K562 (cell line): Measurements from ENCODE around the gene LSM12. TPM values are rescaled to one million over a fixed set of nuclear protein-coding genes. Genes with fewer than 3 reads are reported as not detected.

Source experiments
- ATAC-seq: fragments of 200-7000 bp; cut with Tn5 transposase; 3 replicates; pipeline ENCODE4 v1.9.1; 2020; ENCODE audit warnings: moderate library complexity
- BruUV-seq: library from RNA; stranded (reverse); fragments of 400-500 nt; replicated peaks from 2 replicates; lab custom pipeline; 2021; lab: Mats Ljungman, UMichigan
- CTCF ChIA-PET: fragments of 300-600 bp; formaldehyde crosslinking; extraction: SDS; loops from one replicate; lab custom pipeline; 2021; ENCODE audit warnings: low intra/inter-chr PET ratio; lab: Yijun Ruan, JAX
- POLR2A ChIA-PET: fragments of 300-600, 350-650 bp; sonication (Branson Sonifier 250); formaldehyde crosslinking; extraction: SDS; loops from one replicate; lab custom pipeline; 2021; ENCODE audit warnings: antibody characterized with exemption, inconsistent platforms; lab: Yijun Ruan, JAX
- DNase-seq, 4 experiments: peaks; one replicate each; pipeline versions ENCODE4 v3.0.0 to v3.0.0-alpha.2; 2011 to 2018; ENCODE audit warnings: low spot score in 3 of 4, mixed read lengths in 3 of 4; ENCODE audit errors: extremely low read depth in 1 of 4
- FAIRE-seq: peaks from 2 replicates; lab custom pipeline; 2011; peaks lifted over from hg19 to GRCh38; lab: Jason Lieb, UNC
- H2AFZ ChIP-seq: 2 replicates; pipeline ENCODE4 v1.6.0; 2011; ENCODE audit warnings: low read depth, low read length, control low read depth, inconsistent platforms
- H3K27ac ChIP-seq: fragments of 200-600 bp; 3 replicates; pipeline ENCODE4 v1.8.0; 2011; ENCODE audit warnings: low read depth, mild to moderate bottlenecking, control low read depth, inconsistent platforms, low read length, moderate library complexity, mixed read lengths; ENCODE audit errors: extremely low read depth
- H3K27me3 ChIP-seq, 2 experiments: fragments of 300-600 bp in 1 of 2; 2 replicates in 1 of 2; 3 replicates in 1 of 2; pipeline versions ENCODE4 v1.6.0 to v1.8.0; 2011; ENCODE audit warnings: inconsistent platforms in 2 of 2, low read length in 2 of 2, mild to moderate bottlenecking in 1 of 2, mixed read lengths in 1 of 2, moderate library complexity in 1 of 2; ENCODE audit not compliant: control insufficient read depth in 2 of 2, insufficient read depth in 2 of 2
- H3K36me3 ChIP-seq: fragments of 300-600 bp; 3 replicates; pipeline ENCODE4 v1.8.0; 2011; ENCODE audit warnings: mild to moderate bottlenecking, low read length, inconsistent platforms; ENCODE audit not compliant: control insufficient read depth, insufficient read depth
- H3K4me1 ChIP-seq, 2 experiments: fragments of 200-600 bp in 1 of 2; replicated peaks in 1 of 2; 2 replicates in 1 of 2; 3 replicates in 1 of 2; pipeline versions ENCODE4 v1.5.1 to v1.8.0; 2011; ENCODE audit warnings: inconsistent platforms in 2 of 2, low read length in 2 of 2, mild to moderate bottlenecking in 1 of 2, mixed read lengths in 1 of 2, moderate library complexity in 1 of 2; ENCODE audit not compliant: control insufficient read depth in 2 of 2, insufficient read depth in 2 of 2
- H3K4me2 ChIP-seq: 2 replicates; pipeline ENCODE4 v1.6.1; 2011; ENCODE audit warnings: low read length, control low read depth, inconsistent platforms, mixed read lengths; ENCODE audit not compliant: insufficient read depth
- H3K4me3 ChIP-seq: fragments of 200-600 bp; sonication (generic), shearing (Covaris generic); 2 replicates; pipeline ENCODE4 v1.5.1; 2016; ENCODE audit warnings: control low read depth, inconsistent platforms
- H3K79me2 ChIP-seq: fragments of 200-600 bp; 3 replicates; pipeline ENCODE4 v1.8.0; 2011; ENCODE audit warnings: low read length, inconsistent platforms; ENCODE audit not compliant: control insufficient read depth, insufficient read depth
- H3K9ac ChIP-seq, 2 experiments: 2 replicates each; pipeline versions ENCODE4 v1.6.0 to v1.6.1; 2011; ENCODE audit warnings: low read depth in 2 of 2, low read length in 2 of 2, control low read depth in 1 of 2, inconsistent platforms in 1 of 2, mild to moderate bottlenecking in 1 of 2, mixed read lengths in 1 of 2; ENCODE audit not compliant: insufficient read depth in 1 of 2
- H3K9me1 ChIP-seq: one replicate; pipeline ENCODE4 v1.6.0; 2011; ENCODE audit warnings: inconsistent platforms, mild to moderate bottlenecking, low read length, moderate library complexity; ENCODE audit not compliant: control insufficient read depth, insufficient read depth
- H3K9me3 ChIP-seq: replicated peaks from 2 replicates; pipeline ENCODE4 v1.5.1; 2011; ENCODE audit warnings: low read depth, low read length, inconsistent platforms; ENCODE audit not compliant: control insufficient read depth, insufficient read depth
- H4K20me1 ChIP-seq: replicated peaks from 2 replicates; pipeline ENCODE4 v1.6.1; 2011; ENCODE audit warnings: low read length, inconsistent platforms, mixed read lengths; ENCODE audit not compliant: control insufficient read depth, insufficient read depth
- CHD2 ChIP-seq: IDR thresholded peaks from 2 replicates; pipeline ENCODE4 v1.6.1; 2011; ENCODE audit warnings: low read depth, low read length
- E2F4 ChIP-seq: sonication (generic); formaldehyde crosslinking; IDR thresholded peaks from 2 replicates; pipeline ENCODE4 v1.8.0; 2022; ENCODE audit warnings: mild to moderate bottlenecking, low read depth, missing genetic modification reagents
- GTF2A2 ChIP-seq: IDR thresholded peaks from 2 replicates; pipeline ENCODE4 v1.6.1; 2016; ENCODE audit warnings: mild to moderate bottlenecking, missing genetic modification characterization, missing compliant biosample characterization
- HDAC1 ChIP-seq, 2 experiments: fragments of 450-650 bp; IDR thresholded peaks; 2 replicates each; pipeline ENCODE4 v1.6.1; 2016 to 2017; ENCODE audit warnings: inconsistent platforms in 1 of 2, mild to moderate bottlenecking in 1 of 2, moderate library complexity in 1 of 2
- MNT ChIP-seq, 2 experiments: fragments of 450-650 bp; conservative IDR thresholded peaks; 2 replicates each; pipeline ENCODE4 v1.6.1; 2017; ENCODE audit warnings: mild to moderate bottlenecking in 2 of 2, moderate library complexity in 2 of 2
- NFIX ChIP-seq: fragments of 250-450 bp; sonication (Bioruptor Pico); IDR thresholded peaks from 2 replicates; pipeline ENCODE4 v1.4.0; 2020; ENCODE audit warnings: low read depth, mild to moderate bottlenecking, moderate library complexity
- NFRKB ChIP-seq: fragments of 450-650 bp; IDR thresholded peaks from 2 replicates; pipeline ENCODE4 v1.6.1; 2016; ENCODE audit warnings: low read depth
- RBM15 ChIP-seq: fragments of 200-400 bp; formaldehyde crosslinking; IDR thresholded peaks from 2 replicates; pipeline ENCODE4 v1.6.1; 2018; ENCODE audit warnings: mild to moderate bottlenecking, low read length, moderate library complexity; ENCODE audit not compliant: insufficient read depth
- SMC3 ChIP-seq: conservative IDR thresholded peaks from 2 replicates; pipeline ENCODE4 v1.6.1; 2011; ENCODE audit warnings: low read depth, low read length, improper control_type of control experiment; ENCODE audit not compliant: insufficient read depth
- SREBF2 ChIP-seq: sonication (generic); formaldehyde crosslinking; IDR thresholded peaks from 2 replicates; pipeline ENCODE4 v1.4.0; 2020; ENCODE audit warnings: mild to moderate bottlenecking, missing genetic modification reagents
- STAG1 ChIP-seq: sonication (generic); formaldehyde crosslinking; IDR thresholded peaks from 2 replicates; pipeline ENCODE4 v1.5.0; 2020; ENCODE audit warnings: missing genetic modification reagents, borderline replicate concordance
- STAT6 ChIP-seq: sonication (generic); formaldehyde crosslinking; IDR thresholded peaks from 2 replicates; pipeline ENCODE4 v1.8.1; 2023; ENCODE audit warnings: mild to moderate bottlenecking, missing genetic modification reagents
- TAF15 ChIP-seq: fragments of 200-400 bp; formaldehyde crosslinking; IDR thresholded peaks from 2 replicates; pipeline ENCODE4 v1.6.1; 2017; ENCODE audit warnings: mild to moderate bottlenecking, low read depth, low read length, moderate library complexity
- WGBS: fragments of 100-300 bp; shearing (Covaris generic); methylation state at CpG from one replicate; pipeline ENCODE4 v1.1.6; 2016; ENCODE audit warnings: low coverage, mixed read lengths; ENCODE audit not compliant: insufficient coverage; ENCODE audit errors: missing lambda C conversion rate; 5-methylcytosine and 5-hydroxymethylcytosine counted together
- in situ Hi-C: fragments of 300-500 bp; cut with MboI; formaldehyde crosslinking; loops from 4 replicates; pipeline ENCODE4 v1.15.0; 2018; ENCODE audit warnings: inconsistent platforms, mixed read lengths
- intact Hi-C: fragments of 100-400 bp; cut with micrococcal nuclease; formaldehyde crosslinking; loops from 2 replicates; pipeline ENCODE4 v1.14.2; 2022
- polyA plus RNA-seq, 8 experiments: library from polyadenylated mRNA; depleted of rRNA in 4 of 8; stranded (reverse) in 5 of 8; unstranded in 3 of 8; fragments of >200 nt; fragmentation: Nextera tagmentation in 2 of 8; fragmentation: Illumina TruSeq in 1 of 8; extraction: Ambion mirVana in 2 of 8; extraction: Trizol in 1 of 8; gene quantifications; 2 replicates each; pipeline versions ENCODE4 v1.2.1 to v1.2.3, GENCODE V29; 2011 to 2014; ENCODE audit warnings: inconsistent platforms in 1 of 8, missing spikeins in 1 of 8
- total RNA-seq, 7 experiments: library from RNA; depleted of rRNA in 6 of 7; stranded (reverse); fragments of >200 nt in 6 of 7; fragmentation: Illumina TruSeq in 2 of 7; extraction: Trizol in 2 of 7; gene quantifications; 2 replicates each; pipeline versions ENCODE4 v1.2.1 to v1.2.3, GENCODE V29; 2011 to 2021; ENCODE audit warnings: low replicate concordance in 1 of 7
- TF ChIP-seq, protein P1 (sequence below), 2 experiments: IDR thresholded peaks; 2 replicates each; pipeline ENCODE4 v1.6.1; 2011; ENCODE audit warnings: borderline replicate concordance in 1 of 2, control low read depth in 1 of 2, low read depth in 1 of 2, low read length in 1 of 2, mild to moderate bottlenecking in 1 of 2, mixed read lengths in 1 of 2, moderate library complexity in 1 of 2; ENCODE audit not compliant: insufficient read depth in 1 of 2, insufficient read length in 1 of 2, poor library complexity in 1 of 2, severe bottlenecking in 1 of 2; ENCODE audit errors: extremely low read depth in 1 of 2
- TF ChIP-seq, protein P2 (sequence below): sonication (generic); formaldehyde crosslinking; IDR thresholded peaks from 2 replicates; pipeline ENCODE4 v1.9.0; 2022; ENCODE audit warnings: mild to moderate bottlenecking, missing genetic modification reagents

The LSM12 gene
- total and polyA plus RNA-seq, 9 of the 15 experiments (the other 6 are each of a cell fraction or from before 2014, with no cell fraction given): 53.0 to 258 (median 89.3) TPM

GRCh38 chr17:43984521-43984920 is 82.0 kb downstream of the LSM12 start:
- ATAC-seq: 0 out of 3 replicates have a peak, but pooled peaks have one; percentile 12
- in situ Hi-C loops (no loop called here), intact Hi-C loops (no loop called here)
- no peak for FAIRE-seq
- DNase-seq: no peak
- peak overlapping the region; percentile 86; the same call in 1 of the 2 replicates for H3K4me2 ChIP-seq
- peaks cover 10% of the 10 kb centered on the region; the same call in 1 of the 2 replicates for H4K20me1 ChIP-seq
- ChIA-PET CTCF (no interaction called here), POLR2A (interaction anchor here (0.6 to 1.2 kb wide), 2 partner anchors 27 to 233 kb away, joined by 3 read pairs; no protein-coding TSS in a partner anchor)
- peak overlapping the region; percentile 96 for H2AFZ ChIP-seq
- no TSS peak for BruUV-seq
- peaks cover 5 to 12% of the 10 kb centered on the region in 2 experiments for H3K4me1 ChIP-seq
- no peaks in the 10 kb centered on the region for H3K79me2 ChIP-seq
- H3K9me1 ChIP-seq: no peaks in the 10 kb centered on the region
- H3K4me3 ChIP-seq: no peak overlapping the region
- H3K9me3 ChIP-seq: no peaks in the 10 kb centered on the region
- H3K9ac ChIP-seq: peak overlapping the region in 1 of 2 experiments; percentile 91; a peak in 1 of 4 replicates
- no peaks in the 10 kb centered on the region for H3K36me3 ChIP-seq
- H3K27ac ChIP-seq: no peak overlapping the region
- H3K27me3 ChIP-seq: peaks cover 23 to 33% of the 10 kb centered on the region in 2 experiments
- WGBS: 54% methylated on average over 8 of the region's 8 CpGs
- TF ChIP-seq NFIX (CRISPR knock-in tag) (no peak), E2F4 (CRISPR knock-in tag) (no peak), CHD2 (no peak), HDAC1 (IDR thresholded peaks at IDR 0.05) (no peak), MNT (conservative IDR thresholded peaks at IDR 0.05) (no peak), SMC3 (no peak), NFRKB (no peak), TAF15 (no peak), STAG1 (no peak), SREBF2 (CRISPR knock-in tag) (no peak), STAT6 (CRISPR knock-in tag) (no peak), GTF2A2 (tag) (no peak), RBM15 (no peak)
- TF ChIP-seq, protein P1, sequence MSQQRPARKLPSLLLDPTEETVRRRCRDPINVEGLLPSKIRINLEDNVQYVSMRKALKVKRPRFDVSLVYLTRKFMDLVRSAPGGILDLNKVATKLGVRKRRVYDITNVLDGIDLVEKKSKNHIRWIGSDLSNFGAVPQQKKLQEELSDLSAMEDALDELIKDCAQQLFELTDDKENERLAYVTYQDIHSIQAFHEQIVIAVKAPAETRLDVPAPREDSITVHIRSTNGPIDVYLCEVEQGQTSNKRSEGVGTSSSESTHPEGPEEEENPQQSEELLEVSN (IDR thresholded peaks at IDR 0.05; ENCODE audit: borderline replicate concordance in 1 of 2, extremely low read depth in 1 of 2, insufficient read depth in 1 of 2, insufficient read length in 1 of 2, low read depth in 1 of 2, low read length in 1 of 2, poor library complexity in 1 of 2, severe bottlenecking in 1 of 2): no peak
- TF ChIP-seq, protein P2, sequence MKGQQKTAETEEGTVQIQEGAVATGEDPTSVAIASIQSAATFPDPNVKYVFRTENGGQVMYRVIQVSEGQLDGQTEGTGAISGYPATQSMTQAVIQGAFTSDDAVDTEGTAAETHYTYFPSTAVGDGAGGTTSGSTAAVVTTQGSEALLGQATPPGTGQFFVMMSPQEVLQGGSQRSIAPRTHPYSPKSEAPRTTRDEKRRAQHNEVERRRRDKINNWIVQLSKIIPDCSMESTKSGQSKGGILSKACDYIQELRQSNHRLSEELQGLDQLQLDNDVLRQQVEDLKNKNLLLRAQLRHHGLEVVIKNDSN (CRISPR knock-in tag): no peak
